DND-41 (cell line): ENCODE measurements around the gene BICRAL.
"Not testable (repeated sequence)": the region's sequence is repeated elsewhere in the genome, so short reads cannot be mapped to it uniquely, and the experiment has no call there.

Experiments used
- CTCF ChIP-seq: IDR thresholded peaks from 2 replicates; pipeline ENCODE4 v1.5.1; 2012; ENCODE audit warnings: borderline replicate concordance, low read length, moderate library complexity, mild to moderate bottlenecking; ENCODE audit not compliant: poor library complexity, severe bottlenecking; ENCODE audit errors: extremely low read depth
- EZH2 ChIP-seq: IDR thresholded peaks from 3 replicates; pipeline ENCODE4 v1.6.1; 2012; ENCODE audit warnings: borderline replicate concordance, low read depth, mild to moderate bottlenecking, moderate library complexity, low read length, inconsistent platforms; ENCODE audit not compliant: severe bottlenecking

DNA sequence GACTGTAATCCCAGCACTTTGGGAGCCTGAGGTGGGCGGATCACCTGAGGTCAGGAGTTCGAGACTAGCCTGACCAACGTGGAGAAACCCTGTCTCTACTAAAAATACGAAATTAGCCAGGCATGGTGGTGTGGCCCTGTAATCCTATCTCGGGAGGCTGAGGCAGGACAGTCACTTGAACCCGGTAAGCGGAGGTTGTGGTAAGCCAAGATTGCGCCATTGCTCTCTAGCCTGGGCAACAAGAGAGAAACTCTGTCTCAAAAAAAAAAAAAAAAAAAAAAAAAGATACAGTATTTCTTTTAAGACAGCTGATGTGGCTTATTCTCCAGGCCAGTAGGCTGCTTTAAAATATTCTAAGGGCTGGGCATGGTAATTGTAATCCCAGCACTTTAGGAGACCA, 33.9 kb downstream of the BICRAL start:
- not testable (repeated sequence) for TF ChIP-seq CTCF, EZH2
